ENCODE data around the gene MYPN. TPM values are rescaled to one million over a fixed set of nuclear protein-coding genes. Genes with fewer than 3 reads are reported as not detected.

Gene MYPN
- total RNA-seq, 1 donor: 1.7 TPM

- no peak for TF ChIP-seq CTCF (IDR thresholded peaks at IDR 0.05; ENCODE audit: insufficient read depth, low read length)
Measured at GRCh38 chr10:68247931-68248330, 138.6 kb downstream of the MYPN start.

GRCh38 chr10:68249297-68249696 lies 140.0 kb downstream of the MYPN start:
- DNase-seq (ENCODE audit: low read depth): no peak
- no peak for TF ChIP-seq CTCF (IDR thresholded peaks at IDR 0.05; ENCODE audit: insufficient read depth, low read length)
- H3K4me3 ChIP-seq (ENCODE audit: low read depth, low read length): no peak overlapping the region

More at GRCh38 chr10:68247931-68248330, 138.6 kb downstream of the MYPN start:
- no peak overlapping the region for H3K4me3 ChIP-seq (ENCODE audit: low read depth, low read length)
- no peak for DNase-seq (ENCODE audit: low read depth)

GRCh38 chr10:68251151-68251550 lies 141.9 kb downstream of the MYPN start:
- no peak for TF ChIP-seq CTCF (IDR thresholded peaks at IDR 0.05; ENCODE audit: insufficient read depth, low read length)
- no peak overlapping the region for H3K4me3 ChIP-seq (ENCODE audit: low read depth, low read length)
- DNase-seq (ENCODE audit: low read depth): no peak

GRCh38 chr10:68251625-68252495 lies 142.6 kb downstream of the MYPN start:
- no peak for DNase-seq (ENCODE audit: low read depth)
- H3K4me3 ChIP-seq (ENCODE audit: low read depth, low read length): no peak overlapping the region
- no peak for TF ChIP-seq CTCF (IDR thresholded peaks at IDR 0.05; ENCODE audit: insufficient read depth, low read length)

- TF ChIP-seq CTCF (IDR thresholded peaks at IDR 0.05; ENCODE audit: insufficient read depth, low read length): no peak
- no peak for DNase-seq (ENCODE audit: low read depth)
- no peak overlapping the region for H3K4me3 ChIP-seq (ENCODE audit: low read depth, low read length)
Measured at GRCh38 chr10:68253346-68253745, 144.1 kb downstream of the MYPN start.

GRCh38 chr10:68261132-68261856 lies 152.0 kb downstream of the MYPN start:
- no peak for TF ChIP-seq CTCF (IDR thresholded peaks at IDR 0.05; ENCODE audit: insufficient read depth, low read length)
- DNase-seq (ENCODE audit: low read depth): no peak
- H3K4me3 ChIP-seq (ENCODE audit: low read depth, low read length): no peak overlapping the region

Other genes with a start within 250 kb of the MYPN start
- 19.4 and 20.4 TPM in 2 replicates for gene SIRT1, start 224.8 kb upstream of the MYPN start, total RNA-seq (ENCODE audit: low replicate concordance)
- 49.7 and 131 TPM in 2 replicates for gene HERC4, start 34.2 kb upstream of the MYPN start, total RNA-seq (ENCODE audit: low replicate concordance)
- not detected in 2 replicates for gene ATOH7, start 122.6 kb downstream of the MYPN start, total RNA-seq (ENCODE audit: low replicate concordance)
- gene HNRNPH3, start 222.6 kb downstream of the MYPN start, total RNA-seq (ENCODE audit: low replicate concordance): 16.7 and 20.9 TPM in 2 replicates
- 6.6 and 10.8 TPM in 2 replicates for gene PBLD, start 223.4 kb downstream of the MYPN start, total RNA-seq (ENCODE audit: low replicate concordance)

Data from fibroblast of the aortic adventitia (primary cell).